GM23248 (cell line): ENCODE measurements around the gene NUMA1.

Experiments
- EZH2 ChIP-seq: fragments of 200-600 bp; sonication (generic); IDR thresholded peaks from 2 replicates; pipeline ENCODE4 v1.6.1; 2018; ENCODE audit warnings: antibody characterized with exemption, mild to moderate bottlenecking; ENCODE audit not compliant: insufficient read depth, poor library complexity, severe bottlenecking
- EZH2phosphoT487 ChIP-seq: fragments of 200-600 bp; sonication (generic); IDR thresholded peaks from 2 replicates; pipeline ENCODE4 v1.6.1; 2018; ENCODE audit warnings: antibody characterized with exemption, moderate library complexity, mild to moderate bottlenecking, low read depth; ENCODE audit not compliant: insufficient read depth

GRCh38 chr11:72004515-72005346 is 75.6 kb downstream of the NUMA1 start:
- no peak for TF ChIP-seq EZH2
- TF ChIP-seq EZH2phosphoT487: no peak
